Activated naive CD8-positive, alpha-beta T cell treated with anti-CD3 and anti-CD28 coated beads, Interleukin-2, amount 50 U/mL, for 24 hours (primary cell): ENCODE data around the gene MYRIP.
"Not testable (repeated sequence)": the region's sequence is repeated elsewhere in the genome, so short reads cannot be mapped to it uniquely, and the experiment has no call there.

Experiments
- ATAC-seq: fragments of 150-1000 bp; cut with Tn5 transposase; one replicate; pipeline ENCODE4 v1.10.0; 2021
- DNase-seq: peaks from one replicate; pipeline ENCODE4 v3.0.0; 2021
- H3K27ac Mint-ChIP-seq: one replicate; pipeline ENCODE4 v1.8.0; 2021; ENCODE audit warnings: mild to moderate bottlenecking, mixed read lengths
- H3K27me3 Mint-ChIP-seq: one replicate; pipeline ENCODE4 v1.8.0; 2021; ENCODE audit warnings: mixed read lengths
- H3K36me3 Mint-ChIP-seq: one replicate; pipeline ENCODE4 v1.8.0; 2021; ENCODE audit warnings: low read depth, mixed read lengths
- H3K4me1 Mint-ChIP-seq: one replicate; pipeline ENCODE4 v1.8.0; 2021; ENCODE audit warnings: mixed read lengths
- H3K4me3 Mint-ChIP-seq: one replicate; pipeline ENCODE4 v1.8.0; 2021; ENCODE audit warnings: mild to moderate bottlenecking, moderate library complexity, mixed read lengths
- H3K9me3 Mint-ChIP-seq: one replicate; pipeline ENCODE4 v1.8.0; 2021; ENCODE audit warnings: mixed read lengths

MYRIP gene

GRCh38 chr3:40070816-40071215 is 261.4 kb downstream of the MYRIP start:
- Mint-ChIP-seq H3K27ac (no peak overlapping the region), H3K27me3 (peaks cover 6% of the 10 kb centered on the region), H3K36me3 (no peaks in the 10 kb centered on the region), H3K9me3 (no peaks in the 10 kb centered on the region), H3K4me3 (no peak overlapping the region), H3K4me1 (no peaks in the 10 kb centered on the region)
- ATAC-seq, result no peak
- no peak for DNase-seq

GRCh38 chr3:40071683-40072238 is 262.4 kb downstream of the MYRIP start:
- ATAC-seq (no peak), DNase-seq (no peak)
- Mint-ChIP-seq H3K9me3 (no peaks in the 10 kb centered on the region), H3K4me3 (no peak overlapping the region), H3K4me1 (no peaks in the 10 kb centered on the region), H3K27ac (no peak overlapping the region), H3K36me3 (no peaks in the 10 kb centered on the region), H3K27me3 (peaks cover 6% of the 10 kb centered on the region)

- Mint-ChIP-seq H3K27me3 (peaks cover 6% of the 10 kb centered on the region), H3K9me3 (no peaks in the 10 kb centered on the region), H3K27ac (no peak overlapping the region), H3K4me3 (no peak overlapping the region), H3K4me1 (no peaks in the 10 kb centered on the region), H3K36me3 (no peaks in the 10 kb centered on the region)
- DNase-seq (no peak), ATAC-seq (no peak)
Measured at GRCh38 chr3:40073310-40074007, 264.1 kb downstream of the MYRIP start.

GRCh38 chr3:40077139-40077538 is 267.7 kb downstream of the MYRIP start:
- not testable (repeated sequence) for H3K27ac Mint-ChIP-seq, H3K4me3 Mint-ChIP-seq, H3K27me3 Mint-ChIP-seq, H3K9me3 Mint-ChIP-seq, DNase-seq, ATAC-seq, H3K36me3 Mint-ChIP-seq, H3K4me1 Mint-ChIP-seq

GRCh38 chr3:40077828-40078492 is 268.6 kb downstream of the MYRIP start:
- not testable (repeated sequence) for H3K27me3 Mint-ChIP-seq, ATAC-seq, DNase-seq, H3K9me3 Mint-ChIP-seq, H3K4me1 Mint-ChIP-seq, H3K36me3 Mint-ChIP-seq, H3K27ac Mint-ChIP-seq, H3K4me3 Mint-ChIP-seq

GRCh38 chr3:40078590-40078989 is 269.2 kb downstream of the MYRIP start:
- Mint-ChIP-seq H3K9me3 (peaks cover 8% of the 10 kb centered on the region), H3K27me3 (no peaks in the 10 kb centered on the region), H3K4me1 (no peaks in the 10 kb centered on the region), H3K27ac (no peak overlapping the region), H3K36me3 (no peaks in the 10 kb centered on the region), H3K4me3 (no peak overlapping the region)
- DNase-seq, result no peak
- no peak for ATAC-seq

GRCh38 chr3:40079203-40079846 is 269.9 kb downstream of the MYRIP start:
- no peaks in the 10 kb centered on the region for H3K27me3 Mint-ChIP-seq
- no peak overlapping the region for H3K4me3 Mint-ChIP-seq
- H3K9me3 Mint-ChIP-seq, result peaks cover 8% of the 10 kb centered on the region
- no peaks in the 10 kb centered on the region for H3K36me3 Mint-ChIP-seq
- H3K27ac Mint-ChIP-seq, result no peak overlapping the region
- no peaks in the 10 kb centered on the region for H3K4me1 Mint-ChIP-seq
- DNase-seq (no peak), ATAC-seq (no peak)

GRCh38 chr3:40079847-40080240 is 270.4 kb downstream of the MYRIP start:
- Mint-ChIP-seq H3K36me3 (no peaks in the 10 kb centered on the region), H3K4me1 (no peaks in the 10 kb centered on the region), H3K9me3 (peaks cover 8% of the 10 kb centered on the region), H3K27me3 (no peaks in the 10 kb centered on the region), H3K27ac (no peak overlapping the region), H3K4me3 (no peak overlapping the region)
- ATAC-seq (no peak), DNase-seq (no peak)

GRCh38 chr3:40083066-40083465 is 273.7 kb downstream of the MYRIP start:
- peaks cover 8% of the 10 kb centered on the region for H3K9me3 Mint-ChIP-seq
- no peak for DNase-seq
- H3K4me1 Mint-ChIP-seq, result no peaks in the 10 kb centered on the region
- no peaks in the 10 kb centered on the region for H3K36me3 Mint-ChIP-seq
- no peak for ATAC-seq
- no peaks in the 10 kb centered on the region for H3K27me3 Mint-ChIP-seq
- H3K27ac Mint-ChIP-seq, result no peak overlapping the region
- H3K4me3 Mint-ChIP-seq, result no peak overlapping the region

- H3K27me3 Mint-ChIP-seq, DNase-seq, H3K9me3 Mint-ChIP-seq, ATAC-seq, H3K36me3 Mint-ChIP-seq, H3K27ac Mint-ChIP-seq, H3K4me3 Mint-ChIP-seq, H3K4me1 Mint-ChIP-seq: not testable (repeated sequence)
Measured at GRCh38 chr3:40084424-40084823, 275.0 kb downstream of the MYRIP start.

- no peaks in the 10 kb centered on the region for H3K4me1 Mint-ChIP-seq
- peaks cover 4% of the 10 kb centered on the region for H3K9me3 Mint-ChIP-seq
- H3K36me3 Mint-ChIP-seq, result no peaks in the 10 kb centered on the region
- H3K27me3 Mint-ChIP-seq, result no peaks in the 10 kb centered on the region
- no peak overlapping the region for H3K4me3 Mint-ChIP-seq
- DNase-seq (no peak), ATAC-seq (no peak)
- no peak overlapping the region for H3K27ac Mint-ChIP-seq
Measured at GRCh38 chr3:40086890-40087883, 277.8 kb downstream of the MYRIP start.

- no peak overlapping the region for H3K27ac Mint-ChIP-seq
- no peak for ATAC-seq
- H3K9me3 Mint-ChIP-seq, result no peaks in the 10 kb centered on the region
- no peaks in the 10 kb centered on the region for H3K27me3 Mint-ChIP-seq
- H3K36me3 Mint-ChIP-seq, result no peaks in the 10 kb centered on the region
- no peak for DNase-seq
- H3K4me3 Mint-ChIP-seq, result no peak overlapping the region
- H3K4me1 Mint-ChIP-seq, result no peaks in the 10 kb centered on the region
Measured at GRCh38 chr3:40088527-40089170, 279.2 kb downstream of the MYRIP start.

GRCh38 chr3:40096661-40097111 is 287.3 kb downstream of the MYRIP start:
- Mint-ChIP-seq H3K9me3 (peaks cover 5% of the 10 kb centered on the region), H3K4me1 (no peaks in the 10 kb centered on the region)
- no peak for ATAC-seq

More at GRCh38 chr3:40096661-40097111, 287.3 kb downstream of the MYRIP start:
- no peak overlapping the region for H3K4me3 Mint-ChIP-seq
- no peak overlapping the region for H3K27ac Mint-ChIP-seq
- H3K27me3 Mint-ChIP-seq, result peaks cover 3% of the 10 kb centered on the region
- H3K36me3 Mint-ChIP-seq, result no peaks in the 10 kb centered on the region
- no peak for DNase-seq
